OCI-LY3 (cell line): Measurements from ENCODE around the gene MEMO1.

Experiments
- EZH2phosphoT487 ChIP-seq: fragments of 200-600 bp; shearing (Covaris generic); IDR thresholded peaks from 2 replicates; pipeline ENCODE4 v1.6.1; 2018; ENCODE audit warnings: antibody characterized with exemption, mixed run types, low read depth
- TF ChIP-seq, protein P1 (sequence below): fragments of 200-600, 300-600 bp; sonication (generic); IDR thresholded peaks from 2 replicates; pipeline ENCODE4 v1.5.1; 2014; ENCODE audit warnings: antibody characterized with exemption, low read length, low read depth

DNA sequence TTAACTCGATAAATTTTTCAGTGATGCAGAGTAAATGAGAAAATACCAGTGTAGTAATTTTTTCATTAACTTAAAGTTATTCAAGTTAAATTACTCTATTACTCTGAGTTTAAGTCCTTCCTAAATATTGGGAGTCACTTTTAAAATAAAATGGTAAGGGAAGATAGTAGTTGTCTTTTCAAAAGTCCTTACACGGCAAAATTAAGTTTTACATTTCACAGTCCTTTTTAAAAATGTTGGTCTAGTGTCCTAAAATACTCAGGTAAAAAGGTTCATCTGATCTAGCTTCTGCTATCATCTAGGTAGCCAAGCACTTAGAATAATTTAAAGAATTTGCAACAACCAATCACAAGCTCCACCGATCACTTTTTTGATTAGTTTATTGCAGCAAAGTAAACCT, 146.9 kb downstream of the MEMO1 start:
- TF ChIP-seq, protein P1, sequence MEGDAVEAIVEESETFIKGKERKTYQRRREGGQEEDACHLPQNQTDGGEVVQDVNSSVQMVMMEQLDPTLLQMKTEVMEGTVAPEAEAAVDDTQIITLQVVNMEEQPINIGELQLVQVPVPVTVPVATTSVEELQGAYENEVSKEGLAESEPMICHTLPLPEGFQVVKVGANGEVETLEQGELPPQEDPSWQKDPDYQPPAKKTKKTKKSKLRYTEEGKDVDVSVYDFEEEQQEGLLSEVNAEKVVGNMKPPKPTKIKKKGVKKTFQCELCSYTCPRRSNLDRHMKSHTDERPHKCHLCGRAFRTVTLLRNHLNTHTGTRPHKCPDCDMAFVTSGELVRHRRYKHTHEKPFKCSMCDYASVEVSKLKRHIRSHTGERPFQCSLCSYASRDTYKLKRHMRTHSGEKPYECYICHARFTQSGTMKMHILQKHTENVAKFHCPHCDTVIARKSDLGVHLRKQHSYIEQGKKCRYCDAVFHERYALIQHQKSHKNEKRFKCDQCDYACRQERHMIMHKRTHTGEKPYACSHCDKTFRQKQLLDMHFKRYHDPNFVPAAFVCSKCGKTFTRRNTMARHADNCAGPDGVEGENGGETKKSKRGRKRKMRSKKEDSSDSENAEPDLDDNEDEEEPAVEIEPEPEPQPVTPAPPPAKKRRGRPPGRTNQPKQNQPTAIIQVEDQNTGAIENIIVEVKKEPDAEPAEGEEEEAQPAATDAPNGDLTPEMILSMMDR = no peak
- no peak for TF ChIP-seq EZH2phosphoT487
